NT2/D1 (cell line): ENCODE measurements around the gene ABCB8.

Experiments
- YY1 ChIP-seq: IDR thresholded peaks from 2 replicates; pipeline ENCODE4 v1.6.1; 2011; ENCODE audit not compliant: insufficient read length, insufficient read depth
- ZNF274 ChIP-seq: IDR thresholded peaks from 2 replicates; pipeline ENCODE4 v1.6.1; 2011; ENCODE audit warnings: mild to moderate bottlenecking, low read depth, low read length

GRCh38 chr7:151071032-151071866 is 43.0 kb downstream of the ABCB8 start:
- no peak for TF ChIP-seq YY1
- no peak for TF ChIP-seq ZNF274
